GM12865 (cell line): ENCODE data around the gene ATG4D.

Experiments used
- DNase-seq: peaks from one replicate; pipeline ENCODE4 v3.0.0; 2010; ENCODE audit warnings: low read depth
- H3K4me3 ChIP-seq: 2 replicates; pipeline ENCODE4 v1.5.1; 2011; ENCODE audit warnings: mild to moderate bottlenecking, low read depth, low read length, control low read depth
- TF ChIP-seq, protein P1 (sequence below): IDR thresholded peaks from 2 replicates; pipeline ENCODE4 v1.5.1; 2011; ENCODE audit warnings: low read length, control low read depth, low read depth, inconsistent platforms; ENCODE audit not compliant: insufficient read depth; ENCODE audit errors: missing control alignments

The ATG4D gene

DNA sequence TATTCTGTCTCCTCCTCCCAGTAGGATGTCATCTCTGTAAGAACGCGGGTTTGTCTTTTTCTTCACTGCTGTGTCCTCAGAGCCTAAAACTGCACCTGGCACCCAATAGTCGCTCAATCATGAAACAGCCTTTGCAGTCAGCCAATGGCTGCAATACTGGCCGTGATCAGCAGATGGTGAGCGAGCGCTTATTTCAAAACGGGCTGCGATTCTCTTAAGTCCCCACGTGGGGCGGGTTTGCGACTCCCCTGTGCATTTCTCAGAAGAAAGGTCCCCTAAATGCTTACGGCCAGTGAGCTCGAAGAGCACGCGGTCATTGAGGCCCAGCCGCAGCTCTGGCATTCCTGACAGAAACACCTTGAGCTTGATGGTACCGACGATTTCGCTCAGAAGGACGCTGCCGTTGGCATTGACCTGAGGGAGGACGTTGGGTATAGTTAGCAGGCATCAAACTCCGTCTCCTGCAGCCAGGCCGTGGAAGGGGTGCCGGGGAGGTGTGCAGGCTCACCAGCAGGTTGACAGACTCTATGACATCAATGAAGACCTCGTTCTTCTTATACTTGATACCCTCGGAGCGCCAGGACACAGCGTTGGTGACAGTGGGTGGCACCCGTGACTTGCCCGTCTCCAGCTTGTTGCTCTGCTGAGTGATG is 37.4 kb downstream of the ATG4D start:
- peak; percentile 97 for DNase-seq
- TF ChIP-seq, protein P1, sequence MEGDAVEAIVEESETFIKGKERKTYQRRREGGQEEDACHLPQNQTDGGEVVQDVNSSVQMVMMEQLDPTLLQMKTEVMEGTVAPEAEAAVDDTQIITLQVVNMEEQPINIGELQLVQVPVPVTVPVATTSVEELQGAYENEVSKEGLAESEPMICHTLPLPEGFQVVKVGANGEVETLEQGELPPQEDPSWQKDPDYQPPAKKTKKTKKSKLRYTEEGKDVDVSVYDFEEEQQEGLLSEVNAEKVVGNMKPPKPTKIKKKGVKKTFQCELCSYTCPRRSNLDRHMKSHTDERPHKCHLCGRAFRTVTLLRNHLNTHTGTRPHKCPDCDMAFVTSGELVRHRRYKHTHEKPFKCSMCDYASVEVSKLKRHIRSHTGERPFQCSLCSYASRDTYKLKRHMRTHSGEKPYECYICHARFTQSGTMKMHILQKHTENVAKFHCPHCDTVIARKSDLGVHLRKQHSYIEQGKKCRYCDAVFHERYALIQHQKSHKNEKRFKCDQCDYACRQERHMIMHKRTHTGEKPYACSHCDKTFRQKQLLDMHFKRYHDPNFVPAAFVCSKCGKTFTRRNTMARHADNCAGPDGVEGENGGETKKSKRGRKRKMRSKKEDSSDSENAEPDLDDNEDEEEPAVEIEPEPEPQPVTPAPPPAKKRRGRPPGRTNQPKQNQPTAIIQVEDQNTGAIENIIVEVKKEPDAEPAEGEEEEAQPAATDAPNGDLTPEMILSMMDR = peak; percentile 99
- H3K4me3 ChIP-seq = no peak overlapping the region

GRCh38 chr19:10582091-10582490 is 38.4 kb downstream of the ATG4D start:
- no peak overlapping the region for H3K4me3 ChIP-seq
- TF ChIP-seq, protein P1 = no peak

DNA sequence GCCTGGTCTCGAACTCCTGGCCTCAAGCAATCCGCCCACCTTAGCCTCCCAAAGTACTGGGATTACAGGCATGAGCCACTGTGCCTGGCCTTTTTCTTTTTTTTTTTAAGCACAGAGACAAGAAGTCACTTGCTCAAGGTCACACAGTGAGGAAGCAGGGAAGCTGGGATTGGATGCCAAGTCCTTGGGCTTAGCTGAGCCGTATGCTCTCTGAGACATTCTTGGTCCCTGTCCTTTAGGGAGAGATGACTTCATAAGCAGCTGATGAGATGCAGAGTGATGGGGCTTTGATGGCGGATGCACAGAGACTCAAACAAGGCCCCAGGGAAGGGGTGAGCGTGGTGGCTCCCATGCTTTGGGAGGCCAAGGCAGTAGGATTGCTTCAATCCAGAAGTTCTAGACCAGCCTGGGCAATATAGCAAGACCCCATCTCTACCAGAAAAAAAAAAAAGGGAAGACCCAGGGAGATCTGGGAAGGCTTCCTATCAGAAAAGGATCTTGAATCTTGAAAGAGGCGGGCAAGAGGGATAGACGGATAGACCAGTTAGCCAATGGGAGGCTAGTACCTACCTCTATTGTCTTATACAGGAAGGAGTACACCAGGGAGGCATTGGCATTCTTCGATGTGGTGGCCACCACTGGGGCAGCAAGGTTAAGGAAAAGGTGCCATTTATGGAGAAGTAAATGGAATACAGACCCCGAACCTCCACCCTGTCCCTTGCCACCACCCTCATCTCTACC is 39.5 kb downstream of the ATG4D start:
- DNase-seq = no peak
- TF ChIP-seq, protein P1 = no peak
- no peak overlapping the region for H3K4me3 ChIP-seq

More at GRCh38 chr19:10582091-10582490, 38.4 kb downstream of the ATG4D start:
- DNase-seq = no peak

- DNase-seq = no peak
- TF ChIP-seq, protein P1 = no peak
- no peak overlapping the region for H3K4me3 ChIP-seq
Observed at GRCh38 chr19:10586396-10586795, 42.7 kb downstream of the ATG4D start.

DNA sequence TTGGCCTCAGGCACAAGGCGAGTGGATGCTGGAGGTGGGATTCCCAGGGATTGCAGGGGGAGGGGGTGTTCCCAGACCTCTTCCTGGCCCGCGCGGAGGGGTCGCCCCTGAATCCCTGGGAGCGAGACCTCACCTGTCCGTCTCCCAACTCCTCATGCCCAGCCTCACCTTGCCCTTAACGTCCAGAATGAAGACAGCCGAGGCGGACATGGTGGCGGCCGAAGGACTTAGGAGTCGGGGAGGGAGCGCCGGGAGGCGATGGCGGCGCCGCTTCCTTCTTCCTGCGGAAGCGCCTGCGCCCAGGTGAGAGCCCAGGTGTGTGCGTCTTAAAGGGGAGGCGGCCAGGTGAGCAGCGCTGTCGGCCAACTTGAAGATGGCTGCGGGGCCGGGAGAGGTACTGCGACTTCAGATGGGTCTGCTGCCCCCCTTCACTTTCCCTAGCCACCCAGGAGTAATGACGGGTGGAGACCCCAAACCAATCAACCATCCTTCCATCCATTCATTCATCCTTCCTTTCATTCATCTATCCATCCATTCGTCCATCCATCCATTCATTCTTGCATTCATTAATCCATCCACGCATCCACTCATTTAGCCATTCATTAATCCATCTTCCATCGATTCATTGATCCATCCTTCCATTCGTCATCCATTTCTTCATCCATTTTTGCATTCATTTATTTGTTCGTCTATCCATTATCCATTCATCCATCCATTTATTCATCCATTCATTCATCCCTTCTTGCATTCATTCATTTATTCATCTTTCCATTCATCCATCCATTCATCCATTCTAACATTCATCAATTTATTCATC is 43.5 kb downstream of the ATG4D start, which contains the start of gene AP1M2:
Gene AP1M2 (minus strand): TSS at position 291 of the 817 bp plus-strand sequence. CDS start 81 bp downstream, at position 210.
- no peak within 1 kb of the TSS for H3K4me3 ChIP-seq
- TF ChIP-seq, protein P1 = no peak
- no peak for DNase-seq

- DNase-seq = no peak
- no peak overlapping the region for H3K4me3 ChIP-seq
- TF ChIP-seq, protein P1 = no peak
Observed at GRCh38 chr19:10587839-10588150, 44.1 kb downstream of the ATG4D start.
